HG02678 (cell line): ENCODE measurements around the gene HOXA13.

Source experiments
- ATAC-seq: cut with Tn5 transposase; IDR thresholded peaks from one replicate; pipeline ENCODE4 v1.9.1; 2021; ENCODE audit warnings: mild to moderate bottlenecking, moderate library complexity; ENCODE audit not compliant: unreplicated experiment

HOXA13 gene

DNA sequence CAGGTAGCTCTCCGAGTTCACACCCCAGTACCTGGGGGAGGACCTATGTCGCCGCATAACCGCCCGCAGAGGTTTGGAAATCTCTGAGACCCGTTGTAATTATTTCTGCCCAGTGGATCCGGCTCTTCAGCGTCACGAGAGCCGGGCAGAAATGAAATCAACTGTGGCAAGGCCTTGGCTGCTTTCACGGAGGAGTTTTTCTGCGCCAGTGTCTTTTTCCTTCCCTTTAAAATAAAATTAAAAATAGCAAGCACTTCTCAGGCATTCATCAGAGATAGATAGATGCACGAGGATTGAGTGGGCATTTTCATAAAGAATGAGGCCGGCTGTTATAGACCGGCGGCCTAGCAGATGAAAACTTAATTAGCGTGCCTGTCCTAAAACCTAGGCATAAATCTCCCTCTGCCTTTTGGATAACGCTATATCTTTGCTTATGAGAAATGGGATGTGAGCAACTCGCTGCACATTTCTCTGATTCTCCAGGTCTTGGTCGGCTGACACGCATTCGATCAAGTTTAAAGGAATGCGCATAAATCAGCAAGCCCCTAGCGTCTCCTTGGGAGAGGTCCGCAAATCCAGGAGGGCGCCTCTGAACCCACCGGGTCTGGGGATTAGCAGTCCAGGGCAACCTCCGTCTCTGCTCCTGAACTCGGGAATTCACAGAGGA, 6.4 kb downstream of the HOXA13 start:
- ATAC-seq, result no peak

DNA sequence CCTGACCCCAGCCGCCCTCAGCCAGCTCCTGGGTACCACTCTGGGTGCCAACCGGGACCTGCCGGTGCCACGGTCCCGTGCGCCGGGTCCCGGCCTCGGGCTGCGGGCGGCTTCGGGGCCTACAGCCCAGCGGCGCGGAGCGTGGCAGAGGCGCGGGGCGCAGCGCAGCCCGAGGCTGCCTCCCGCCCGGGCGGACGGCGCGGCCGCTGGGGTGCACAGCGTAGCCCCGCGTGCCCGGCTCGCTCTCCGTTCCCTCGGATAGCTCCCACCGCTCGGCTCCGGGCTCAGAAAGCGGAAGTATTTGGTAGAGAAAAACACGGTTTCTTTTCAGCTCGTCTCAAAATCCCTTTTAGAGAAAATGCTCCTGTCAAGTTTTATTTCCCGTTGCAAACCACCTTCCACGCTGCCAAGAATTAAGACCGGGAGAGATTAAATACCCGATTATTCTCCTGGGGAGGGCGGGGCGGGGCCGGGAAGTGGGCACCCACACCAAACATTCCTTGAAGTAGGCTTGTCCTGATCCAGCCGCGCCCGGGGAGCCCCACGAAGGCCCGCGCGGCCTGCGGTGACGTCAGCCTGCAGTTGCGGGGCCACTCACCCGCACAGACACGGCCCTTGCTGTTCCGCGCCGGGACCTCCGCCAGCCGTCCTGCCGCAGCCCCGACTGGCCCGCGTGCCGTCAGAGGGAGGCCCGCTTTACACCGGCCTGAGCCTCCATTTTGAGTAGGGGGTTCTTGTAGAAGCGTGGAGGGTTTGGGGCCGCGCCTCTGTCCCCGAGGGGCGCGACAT, 7.2 kb downstream of the HOXA13 start:
- no peak for ATAC-seq

DNA sequence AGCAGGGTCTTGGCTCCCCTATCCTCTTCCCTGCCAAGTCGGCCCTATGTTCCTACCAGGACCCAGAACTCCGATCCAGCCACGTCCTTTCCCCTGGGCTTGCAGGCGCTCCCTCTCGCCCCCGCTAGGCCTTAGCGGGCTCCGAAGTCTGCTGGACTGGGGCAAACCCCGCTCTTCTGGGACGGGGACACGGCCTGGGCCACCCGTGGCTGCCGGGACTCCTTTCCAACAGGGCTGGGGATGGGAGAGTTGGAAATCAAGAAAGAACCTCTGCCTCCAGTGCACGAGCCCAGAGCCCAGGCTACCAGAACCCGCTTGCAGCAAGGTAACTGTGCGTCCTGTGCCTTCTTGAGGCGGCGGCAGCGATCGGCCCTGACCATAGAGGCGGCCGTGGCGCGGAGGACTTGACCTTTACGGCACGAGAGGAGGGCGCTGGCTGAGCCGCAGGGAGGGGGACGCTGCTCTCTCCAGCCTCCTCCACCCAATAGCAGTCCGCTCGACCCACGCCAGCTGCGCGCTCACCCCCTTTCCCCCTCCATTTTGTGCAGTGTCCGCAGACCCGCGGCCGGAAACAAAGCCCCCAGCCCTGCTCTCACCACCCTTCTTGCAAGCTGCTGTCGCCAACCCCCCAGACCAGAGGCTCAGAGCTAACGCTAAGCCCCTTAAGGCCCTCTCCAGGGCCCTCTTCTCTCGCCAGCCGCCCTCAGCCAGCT, 7.9 kb downstream of the HOXA13 start:
- no peak for ATAC-seq

DNA sequence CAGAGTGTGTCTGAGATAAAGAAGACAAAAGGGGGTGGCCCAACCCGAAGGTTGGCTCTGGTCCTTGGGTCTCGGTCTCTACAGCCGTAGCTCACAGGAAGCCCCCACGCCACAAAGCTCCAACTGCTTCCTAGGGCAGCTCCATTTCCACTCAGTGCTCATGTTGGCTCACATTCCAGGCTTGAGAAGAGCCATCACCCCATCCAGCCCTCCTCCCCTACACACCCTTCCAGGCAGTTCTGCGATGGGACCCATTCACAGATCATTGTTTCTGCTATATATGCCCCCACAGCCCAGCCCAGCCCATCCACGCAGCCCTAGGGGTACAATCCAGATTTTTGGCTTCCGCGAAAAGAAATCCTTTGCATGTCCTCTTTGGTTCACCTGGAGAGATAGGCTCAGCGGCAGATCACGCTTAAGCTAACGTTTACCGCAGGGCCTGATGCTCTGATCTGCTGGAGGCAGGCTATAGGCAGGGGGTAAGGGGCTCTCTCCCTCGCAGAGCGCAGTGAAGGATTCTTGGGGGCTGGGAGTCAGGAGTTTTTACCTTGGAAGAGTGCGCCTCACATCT, 8.6 kb downstream of the HOXA13 start:
- ATAC-seq, result no peak

- no peak for ATAC-seq
Measured at GRCh38 chr7:27189997-27190748, 9.7 kb downstream of the HOXA13 start.

DNA sequence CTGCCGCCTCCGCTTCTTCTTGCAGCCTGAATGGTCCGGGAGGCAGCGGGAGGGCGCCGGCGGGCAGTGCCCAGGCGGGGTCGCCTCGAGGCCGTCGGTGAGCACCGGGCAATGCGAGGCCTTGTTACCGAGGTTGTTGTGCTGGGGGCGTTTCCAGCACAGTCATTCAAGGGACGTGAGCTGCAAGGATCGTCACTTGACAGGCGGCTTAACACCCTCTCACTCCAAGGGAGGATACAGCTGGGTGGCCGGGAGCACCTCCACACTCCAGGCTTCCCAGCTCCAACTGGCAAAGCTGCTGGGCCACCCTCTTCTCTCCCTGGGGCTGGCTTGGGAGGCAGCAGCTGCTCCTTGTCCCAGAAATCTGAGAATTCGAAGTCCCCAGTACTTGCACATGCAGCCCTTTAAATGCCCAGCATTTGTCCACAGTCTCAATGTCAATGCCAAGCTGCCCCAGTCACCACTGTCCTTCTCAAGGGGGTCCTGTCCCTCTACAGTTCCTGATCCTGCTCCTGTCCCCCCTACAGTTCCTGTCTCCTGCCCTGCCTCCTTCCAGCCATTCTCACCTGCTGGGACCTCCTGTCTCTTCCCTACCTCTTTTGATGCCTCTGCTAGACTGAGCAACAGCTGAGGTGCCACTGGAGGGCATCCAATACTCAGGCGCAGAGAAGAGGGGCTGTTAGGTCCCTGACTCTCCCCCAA, 10.4 kb downstream of the HOXA13 start:
- ATAC-seq, result no peak

- no peak for ATAC-seq
Measured at GRCh38 chr7:27188386-27189294, 11.3 kb downstream of the HOXA13 start.

- no peak for ATAC-seq
Measured at GRCh38 chr7:27187475-27188385, 12.2 kb downstream of the HOXA13 start.

- no peak for ATAC-seq
Measured at GRCh38 chr7:27186668-27187474, 13.0 kb downstream of the HOXA13 start.

DNA sequence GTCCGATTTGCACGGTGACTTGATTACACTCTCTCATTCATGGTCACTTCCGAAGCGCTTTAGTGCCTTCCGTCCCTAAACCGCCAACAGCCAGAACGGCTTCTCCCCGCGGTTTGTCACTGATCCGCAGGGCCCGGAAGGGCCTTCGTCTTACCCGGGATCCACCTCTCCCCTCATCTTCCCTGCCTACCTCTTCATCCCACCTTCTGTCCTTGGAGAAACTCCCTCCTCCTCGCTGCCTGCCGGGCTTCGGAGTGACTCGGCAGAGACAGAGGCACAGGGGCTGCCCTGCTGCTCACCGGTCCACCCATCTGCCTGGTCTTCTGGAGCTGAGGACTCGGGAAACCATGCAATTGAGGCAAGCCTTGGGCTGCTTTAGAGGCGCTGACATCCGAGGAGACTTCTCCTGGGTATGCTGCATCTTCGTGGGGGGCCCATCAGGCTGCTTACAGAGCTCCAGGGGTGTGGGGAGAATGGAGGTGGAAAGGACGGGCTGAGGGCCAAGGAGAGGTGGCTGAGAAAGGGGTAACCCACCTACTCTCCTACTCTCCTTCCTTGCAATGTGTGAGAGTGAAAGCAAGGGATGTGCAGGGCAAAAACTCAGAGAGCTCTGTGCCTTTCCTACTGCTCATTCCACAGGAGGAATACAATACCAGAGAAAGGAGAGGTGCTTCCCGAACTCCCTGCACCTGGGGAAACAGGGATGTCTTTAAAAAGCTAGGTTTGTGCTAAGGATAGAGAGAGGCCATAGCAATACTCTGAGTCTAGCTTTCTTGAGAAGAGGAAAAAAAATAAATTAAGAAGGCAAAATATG, 13.8 kb downstream of the HOXA13 start:
- no peak for ATAC-seq

DNA sequence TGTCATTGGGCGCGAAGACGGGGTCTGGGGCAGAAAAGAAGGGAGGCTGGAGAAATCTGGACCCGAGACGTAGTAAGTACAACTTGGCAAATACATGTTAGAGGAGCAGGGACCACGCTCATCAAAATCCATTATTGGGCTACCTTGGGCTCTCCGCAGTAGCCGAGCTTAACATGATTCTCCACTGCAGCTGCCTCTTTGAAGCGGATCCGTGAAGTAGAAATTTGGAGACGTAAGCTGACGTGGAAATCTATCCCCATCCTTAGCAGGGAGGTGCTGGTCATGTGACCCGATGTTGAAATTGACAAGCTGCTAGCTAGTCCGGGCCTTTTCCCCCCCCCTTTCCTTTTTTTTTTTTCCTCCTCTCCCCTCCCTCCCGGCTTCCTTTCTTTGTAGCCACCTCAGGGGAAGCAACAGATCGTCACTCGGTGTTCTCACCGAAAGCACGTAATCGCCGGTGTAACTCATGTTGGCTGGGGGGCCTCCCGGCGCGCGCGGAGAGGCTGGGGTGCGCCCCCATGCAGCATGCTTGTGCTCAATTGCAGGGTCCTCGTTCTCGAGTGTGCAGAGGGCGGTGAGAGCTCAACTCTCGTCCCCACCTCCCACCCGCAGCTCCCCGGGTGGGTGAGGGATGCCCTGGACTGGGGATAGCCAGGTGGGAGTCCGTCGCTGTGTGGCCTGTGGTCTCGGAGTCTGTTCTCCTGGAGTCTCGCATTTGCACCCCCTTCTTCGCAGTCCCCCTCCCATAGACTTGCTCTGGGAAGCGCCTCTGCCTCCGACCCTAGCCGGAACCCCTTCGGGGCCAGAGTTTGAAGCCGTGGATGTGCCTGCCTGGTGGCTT, 14.7 kb downstream of the HOXA13 start, which contains the start of gene HOXA11:
TSS of gene HOXA11 (minus strand) at position 220 of the 841 bp plus-strand sequence. CDS start at position 132, 88 bp downstream.
- no peak for ATAC-seq

DNA sequence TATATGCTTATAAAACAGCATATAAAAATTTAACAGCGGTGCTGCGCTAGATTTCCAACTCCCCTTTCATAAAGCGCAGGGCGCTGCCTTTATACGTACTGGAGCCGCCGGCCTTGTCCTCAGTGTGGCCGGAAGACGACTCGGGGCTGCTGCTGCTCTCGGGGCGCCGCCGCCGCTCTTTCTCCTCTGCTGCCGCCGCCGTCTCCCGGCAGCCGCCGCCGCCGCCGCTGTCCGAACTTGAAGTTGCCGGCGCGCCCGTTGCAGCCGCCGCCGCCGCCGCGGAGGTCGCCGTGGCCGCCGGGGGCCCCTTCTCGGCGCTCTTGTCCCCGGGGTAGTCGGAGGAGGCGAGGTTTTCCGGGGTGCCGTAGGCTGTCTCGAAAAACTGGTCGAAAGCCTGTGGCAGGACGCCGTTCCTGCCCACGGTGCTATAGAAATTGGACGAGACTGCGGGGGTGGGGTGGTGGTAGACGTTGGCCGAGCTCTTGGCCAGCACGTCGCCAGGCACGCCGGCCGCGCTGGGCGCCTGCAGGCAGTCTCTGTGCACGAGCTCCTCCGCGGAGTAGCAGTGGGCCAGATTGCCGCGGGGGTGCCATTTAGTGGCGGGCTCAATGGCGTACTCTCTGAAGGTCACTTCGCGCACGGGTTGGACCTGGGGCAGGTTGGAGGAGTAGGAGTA, 15.4 kb downstream of the HOXA13 start:
- no peak for ATAC-seq

DNA sequence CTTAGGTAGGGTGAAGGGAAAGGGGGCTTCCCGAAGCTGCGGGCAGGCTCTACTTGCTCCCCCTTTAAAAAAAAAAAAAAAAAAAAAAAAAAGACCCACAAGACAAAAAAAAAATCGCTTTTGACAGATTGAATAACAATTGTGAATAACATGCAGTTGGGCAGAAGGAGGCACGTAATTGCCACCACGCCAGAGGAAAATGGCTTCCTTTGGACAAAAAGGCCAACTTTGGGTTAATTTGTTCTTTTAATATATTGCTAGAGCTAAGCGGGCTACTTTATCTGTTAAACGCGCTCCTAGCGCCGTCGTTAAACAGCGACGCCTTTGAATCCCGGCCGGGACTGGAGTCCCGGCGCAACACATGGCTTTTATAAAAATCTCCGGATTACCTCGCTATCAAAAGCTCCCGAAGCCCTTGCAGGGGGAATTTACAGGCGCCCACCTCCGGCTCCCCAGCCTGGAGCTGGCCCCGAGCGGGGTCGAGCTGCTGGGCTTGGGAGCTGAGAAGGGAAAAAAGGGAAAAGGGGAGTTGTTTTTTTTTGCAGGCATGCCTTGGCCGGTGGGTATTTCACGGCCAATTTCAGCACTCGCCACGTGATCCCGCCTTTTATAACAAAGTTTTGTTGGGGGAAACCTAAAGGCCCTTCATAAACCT, 16.1 kb downstream of the HOXA13 start:
- ATAC-seq, result no peak
